ENCODE data around the gene NPRL2.

NPRL2 gene

DNA sequence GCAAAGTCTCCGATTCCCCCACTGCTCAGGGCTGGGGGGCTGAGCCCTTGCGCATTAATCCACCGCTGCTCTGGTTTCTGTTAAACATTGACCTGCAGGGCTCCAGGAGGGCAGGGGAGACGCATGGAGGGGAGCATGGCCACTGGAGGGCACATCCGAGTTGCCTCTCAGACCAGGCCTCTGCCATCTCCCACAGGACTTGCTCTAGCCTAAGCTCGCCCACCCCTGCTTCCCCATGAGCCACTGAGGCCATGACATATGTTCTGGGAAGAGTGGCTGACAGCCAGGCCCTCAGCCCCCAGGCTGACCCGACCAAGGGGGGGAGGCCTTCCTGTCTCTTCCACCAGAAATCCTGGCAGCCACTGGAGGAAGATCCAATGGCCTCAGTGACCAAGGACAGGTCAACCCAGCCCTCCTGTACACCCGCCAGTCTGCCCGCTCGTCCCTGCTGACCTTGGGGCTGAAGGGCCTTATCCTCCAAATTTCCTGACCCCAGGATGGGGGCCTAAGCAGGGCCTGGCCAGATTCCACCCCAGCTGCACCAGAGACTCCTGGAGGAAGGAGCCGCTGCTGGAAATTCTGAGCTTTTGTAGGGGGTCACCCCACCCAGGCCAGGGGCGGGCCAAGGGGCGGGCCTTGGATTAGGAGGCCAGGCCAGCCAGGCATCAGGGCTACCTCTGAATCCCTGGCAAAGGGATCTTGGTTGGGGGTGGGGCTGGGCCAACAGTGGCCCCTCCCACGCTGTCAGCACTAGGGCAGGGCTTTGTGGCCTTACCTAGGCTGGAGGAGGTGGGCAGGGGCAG lies 47.4 kb downstream of the NPRL2 start, which contains the start of gene HYAL1:
Gene HYAL1, minus strand, starts transcription at position 562 of the 803 bp plus-strand sequence. CDS start 618 bp downstream, outside the sequence.
- no peak for DNase-seq

DNA sequence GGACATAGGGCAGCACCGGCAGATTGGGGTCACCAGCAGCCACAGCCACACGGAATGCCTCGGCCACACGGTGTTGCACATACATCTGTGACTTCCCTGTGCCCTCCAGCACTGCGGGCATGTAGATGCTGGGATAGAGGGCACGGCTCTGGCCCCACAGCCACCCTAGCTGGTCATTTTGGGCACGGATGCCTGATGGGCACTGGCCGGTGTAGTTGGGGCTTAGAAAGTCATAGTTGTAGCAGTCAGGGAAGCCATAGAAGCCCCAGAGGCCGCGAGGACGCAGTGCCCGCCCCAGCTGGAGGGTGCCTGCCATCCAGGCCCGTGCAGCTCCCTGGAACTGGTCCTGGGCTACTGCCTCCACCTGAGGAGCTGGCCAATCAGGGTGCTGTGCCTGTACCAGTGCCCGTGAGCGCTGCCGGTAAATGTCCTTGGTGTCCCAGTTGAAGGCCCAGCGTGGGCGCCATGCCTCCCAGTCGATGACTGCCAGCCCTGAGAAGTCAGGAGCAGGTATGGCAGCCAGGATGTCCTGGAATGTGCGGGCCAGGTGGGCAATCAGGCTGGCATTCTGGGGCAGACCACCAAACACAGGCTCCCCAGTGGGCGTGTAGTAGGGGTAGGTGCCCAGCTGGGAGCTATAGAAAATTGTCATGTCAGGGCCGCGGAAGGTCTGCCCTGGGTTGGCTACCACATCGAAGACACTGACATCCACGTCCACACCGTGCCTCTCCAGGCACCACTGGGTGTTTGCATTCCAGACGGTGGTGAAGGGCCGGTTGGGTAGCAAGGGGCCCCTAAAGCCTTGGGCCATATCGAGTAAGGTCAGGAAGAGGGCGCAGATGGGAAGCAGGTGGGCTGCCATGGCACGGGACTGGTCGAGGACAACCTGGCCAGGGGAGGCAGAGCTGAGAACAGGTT lies 48.2 kb downstream of the NPRL2 start:
- no peak for DNase-seq

DNA sequence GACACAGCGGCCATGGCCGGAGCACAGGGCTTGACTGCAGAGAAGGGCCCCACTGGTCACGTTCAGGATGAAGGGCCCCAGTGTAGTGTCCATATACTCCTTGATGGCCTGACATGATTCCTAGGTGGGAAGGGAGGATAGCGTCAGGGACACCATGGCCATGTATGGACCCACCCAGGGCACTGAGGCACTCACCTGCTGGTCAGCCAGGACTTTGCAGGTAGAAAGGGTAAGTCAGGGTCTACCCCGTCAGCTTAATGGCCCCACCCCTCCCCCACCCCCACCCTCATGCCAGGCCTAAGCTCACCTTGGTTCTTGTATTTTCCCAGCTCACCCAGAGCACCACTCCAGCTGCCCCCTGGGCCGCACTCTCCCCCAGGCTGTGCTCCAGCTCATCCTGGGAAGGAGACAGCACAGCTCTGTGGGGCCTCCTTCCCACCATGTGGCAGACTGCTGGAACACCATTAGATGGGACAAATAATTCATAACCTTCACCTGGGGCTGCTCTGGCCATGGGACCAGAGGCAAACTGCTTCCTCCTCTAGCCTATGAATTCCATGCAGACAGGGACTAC lies 49.8 kb downstream of the NPRL2 start:
- no peak for DNase-seq

- DNase-seq = peak in 1 of 2 experiments; percentile 7
These were observed 50.5 kb downstream of the NPRL2 start for GRCh38 chr3:50299929-50300680.

DNA sequence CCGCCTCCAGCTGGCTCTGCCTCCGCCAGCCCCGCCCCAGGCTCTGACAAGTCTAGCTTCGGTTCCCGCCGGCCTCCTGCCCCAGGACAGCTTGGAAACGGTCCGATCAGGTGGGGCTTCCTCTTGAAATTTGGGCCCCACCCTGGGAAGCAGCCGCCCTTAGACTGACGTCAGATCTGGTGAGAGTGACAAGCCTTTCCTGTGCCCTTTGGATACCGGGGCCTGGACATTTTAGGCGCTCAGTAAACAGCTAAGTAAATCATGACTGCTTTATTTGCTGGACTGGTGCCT lies 51.0 kb downstream of the NPRL2 start:
- no peak for DNase-seq

DNA sequence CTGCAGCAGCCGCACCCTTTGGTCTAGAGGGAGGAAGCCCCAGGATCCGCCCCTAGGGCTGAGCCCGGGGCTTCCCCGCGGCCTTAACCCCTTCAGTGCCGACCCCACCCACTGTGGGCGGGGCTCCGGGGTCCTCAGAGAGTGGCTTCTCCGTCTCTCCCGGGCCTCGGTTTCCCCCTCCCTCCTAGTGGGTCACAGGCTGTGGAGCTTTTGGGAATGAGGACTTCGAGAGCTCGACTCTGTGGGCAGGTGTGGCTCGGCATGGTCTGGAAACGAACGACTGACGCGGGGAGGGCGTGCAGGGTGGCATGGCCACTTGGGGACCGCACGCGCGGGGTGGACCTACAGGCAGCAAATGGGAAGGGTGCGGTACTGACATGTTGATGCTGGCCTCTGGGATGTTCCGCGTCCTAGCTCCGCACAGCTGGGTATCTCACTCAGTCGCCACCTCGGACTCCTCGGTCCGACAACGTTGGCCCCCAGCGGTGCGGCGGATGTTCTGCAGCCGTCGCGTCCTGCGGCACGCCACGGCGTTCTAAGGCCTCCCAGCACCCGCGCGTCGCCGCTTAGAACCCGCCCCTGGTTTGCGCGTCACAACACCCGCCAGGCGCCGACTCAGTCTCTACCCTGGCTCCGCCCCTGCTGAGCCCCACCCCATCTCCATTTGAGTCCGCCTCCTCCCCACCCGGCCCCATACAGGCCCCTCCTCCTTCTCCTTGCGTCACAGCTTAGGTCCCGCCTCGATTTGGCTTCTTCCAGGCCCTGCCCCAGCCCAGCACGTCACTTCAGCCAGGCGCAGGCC lies 51.5 kb downstream of the NPRL2 start, which contains the start of the genes HYAL3 and NAA80:
Gene HYAL3, minus strand, starts transcription at position 570 of the 802 bp plus-strand sequence. CDS start 3,803 bp downstream, outside the sequence.
Gene NAA80, minus strand, starts transcription at position 570 of the 802 bp plus-strand sequence. CDS start 1,942 bp downstream, outside the sequence.
- peak; percentile 95 to 96 for DNase-seq

DNA sequence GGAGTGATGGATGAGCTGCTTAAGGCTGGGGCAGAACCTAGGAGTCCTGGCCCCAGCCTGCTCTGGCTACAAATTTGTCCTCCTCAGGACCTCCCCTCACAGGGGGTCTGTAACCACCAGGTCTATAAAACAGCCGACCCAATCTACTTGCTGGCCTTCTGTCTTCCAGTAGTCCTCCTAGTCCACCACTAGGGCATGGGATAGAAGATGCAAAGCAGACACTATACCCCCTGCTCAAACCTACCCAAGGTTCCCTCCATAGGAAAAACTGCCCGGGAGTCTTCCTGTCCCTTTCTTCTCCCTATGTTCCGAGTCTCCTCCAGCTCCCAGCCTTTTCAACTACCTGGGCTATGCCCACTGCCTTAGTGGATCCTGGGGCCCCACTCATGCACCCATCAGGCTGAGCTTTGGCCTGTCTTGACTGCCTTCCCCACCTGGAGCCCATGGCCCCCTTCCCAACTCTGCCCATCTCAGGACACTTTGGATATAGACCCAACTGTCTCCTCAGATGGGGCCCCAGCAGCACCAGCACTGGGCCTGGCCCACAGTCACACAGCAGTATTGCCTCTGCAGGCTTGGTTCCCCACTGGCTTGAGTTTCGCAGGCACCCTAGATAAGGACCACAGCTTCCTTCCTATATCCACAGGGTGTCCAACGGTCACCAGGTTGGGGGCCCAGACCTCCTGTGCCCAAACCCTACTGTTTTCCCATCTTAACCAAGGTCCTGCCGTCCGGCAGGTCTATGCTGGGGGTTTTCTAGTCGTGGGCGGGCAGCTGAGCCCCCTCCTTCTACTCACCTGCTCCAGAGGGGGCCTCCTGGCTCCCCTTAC lies 52.5 kb downstream of the NPRL2 start:
- DNase-seq = no peak

DNA sequence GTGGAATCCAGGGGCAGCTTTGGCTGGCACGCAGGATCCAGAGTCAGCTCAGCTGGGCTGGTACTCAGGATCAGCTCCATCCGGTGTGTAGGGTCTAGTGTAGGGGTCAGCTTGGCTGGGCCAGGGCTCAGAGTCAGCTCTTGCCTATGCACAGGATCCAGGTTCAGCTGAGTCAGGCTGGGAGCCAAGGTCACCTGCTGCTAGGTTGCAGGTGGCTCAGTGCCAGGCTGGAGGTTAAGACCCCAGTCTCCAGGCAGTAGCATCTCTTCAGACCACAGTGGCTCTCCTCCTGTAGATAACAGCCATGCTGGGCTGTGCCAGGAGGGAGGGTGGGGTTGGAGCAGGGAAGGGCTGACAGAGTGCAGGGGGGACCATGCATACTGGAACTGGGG lies 53.2 kb downstream of the NPRL2 start:
- no peak for DNase-seq
